H1 (cell line): ENCODE results near the gene LCN10. TPM values are rescaled to one million over a fixed set of nuclear protein-coding genes. Genes with fewer than 3 reads are reported as not detected.

Experiments used
- CREB1 ChIP-seq: IDR thresholded peaks from 2 replicates; pipeline ENCODE4 v1.6.1; 2012; ENCODE audit warnings: inconsistent platforms
- E2F6 ChIP-seq: IDR thresholded peaks from 2 replicates; pipeline ENCODE4 v1.6.1; 2012; ENCODE audit warnings: inconsistent platforms
- SP2 ChIP-seq: IDR thresholded peaks from 2 replicates; pipeline ENCODE4 v1.6.1; 2012; ENCODE audit warnings: mild to moderate bottlenecking, low read length, inconsistent platforms
- polyA plus RNA-seq, 7 experiments: library from polyadenylated mRNA; depleted of rRNA in 3 of 7; stranded (reverse) in 5 of 7; unstranded in 2 of 7; fragments of >200 nt in 5 of 7; fragments of 200-250 nt in 2 of 7; gene quantifications; 1 replicate in 5 of 7; 2 replicates in 1 of 7; 4 replicates in 1 of 7; pipeline versions ENCODE4 v1.2.1 to v1.2.3, GENCODE V29; 2011 to 2013; ENCODE audit warnings: missing spikeins in 2 of 7, mixed read lengths in 2 of 7
- total RNA-seq: library from RNA; stranded (reverse); fragmentation: NEBNext Ultra II Directional; extraction: Animal tissue kit (Norgen Biotek cat#: 25700); gene quantifications from 2 replicates; pipeline ENCODE4 v1.2.1, GENCODE V29; 2021

LCN10 gene
- total and polyA plus RNA-seq, 2 of the 8 experiments (the other 6 are each of a cell fraction or from before 2014, with no cell fraction given), result 2.6 to 2.8 TPM

GRCh38 chr9:136710543-136710942 lies 32.2 kb downstream of the LCN10 start (continued):
- TF ChIP-seq E2F6 (no peak), CREB1 (no peak), SP2 (no peak)
